Endothelial cell (in vitro differentiated cells): ENCODE results near the gene PTPRE. TPM values are rescaled to one million over a fixed set of nuclear protein-coding genes. Genes with fewer than 3 reads are reported as not detected.

Experiments used
- DNase-seq: peaks from one replicate; pipeline ENCODE4 v3.0.0; 2021; ENCODE audit warnings: low spot score
- H3K27ac Mint-ChIP-seq: one replicate; pipeline ENCODE4 v1.8.0; 2021; ENCODE audit warnings: mixed read lengths, inconsistent platforms; ENCODE audit not compliant: unreplicated experiment
- H3K27me3 Mint-ChIP-seq: one replicate; pipeline ENCODE4 v1.8.0; 2021; ENCODE audit warnings: mild to moderate bottlenecking, moderate library complexity, mixed read lengths, inconsistent platforms; ENCODE audit not compliant: unreplicated experiment
- H3K36me3 Mint-ChIP-seq: one replicate; pipeline ENCODE4 v1.8.0; 2021; ENCODE audit warnings: mild to moderate bottlenecking, low read depth, mixed read lengths, inconsistent platforms; ENCODE audit not compliant: unreplicated experiment
- H3K4me1 Mint-ChIP-seq: one replicate; pipeline ENCODE4 v1.8.0; 2021; ENCODE audit warnings: mild to moderate bottlenecking, mixed read lengths, inconsistent platforms; ENCODE audit not compliant: unreplicated experiment
- H3K4me3 Mint-ChIP-seq: one replicate; pipeline ENCODE4 v1.8.0; 2021; ENCODE audit warnings: mild to moderate bottlenecking, mixed read lengths, inconsistent platforms; ENCODE audit not compliant: unreplicated experiment
- H3K9me3 Mint-ChIP-seq: one replicate; pipeline ENCODE4 v1.8.0; 2021; ENCODE audit warnings: mixed read lengths, inconsistent platforms; ENCODE audit not compliant: unreplicated experiment
- CTCF ChIP-seq: fragments of 200-600 bp; sonication (generic); IDR thresholded peaks from one replicate; pipeline ENCODE4 v1.5.0; 2021; ENCODE audit warnings: antibody characterized with exemption; ENCODE audit not compliant: unreplicated experiment
- total RNA-seq: library from RNA; stranded (reverse); fragmentation: NEBNext Ultra II Directional; extraction: Animal tissue kit (Norgen Biotek cat#: 25700); gene quantifications from one replicate; pipeline ENCODE4 v1.2.1, GENCODE V29; 2021; ENCODE audit not compliant: unreplicated experiment

The PTPRE gene
- total RNA-seq, 1 donor from 2014 or later, result 117 TPM

GRCh38 chr10:127877116-127877515 is 29.8 kb upstream of the PTPRE start:
- no peak for TF ChIP-seq CTCF
- no peak for DNase-seq
- Mint-ChIP-seq H3K36me3 (peaks cover 2% of the 10 kb centered on the region), H3K4me1 (peaks cover 62% of the 10 kb centered on the region), H3K27ac (no peak overlapping the region), H3K9me3 (no peaks in the 10 kb centered on the region), H3K27me3 (peaks cover 5% of the 10 kb centered on the region), H3K4me3 (no peak overlapping the region)

GRCh38 chr10:127877699-127878098 is 29.2 kb upstream of the PTPRE start:
- Mint-ChIP-seq H3K27ac (no peak overlapping the region), H3K4me3 (no peak overlapping the region), H3K27me3 (peaks cover 6% of the 10 kb centered on the region), H3K36me3 (peaks cover 2% of the 10 kb centered on the region), H3K4me1 (peaks cover 65% of the 10 kb centered on the region), H3K9me3 (no peaks in the 10 kb centered on the region)
- DNase-seq, result no peak
- TF ChIP-seq CTCF, result no peak

GRCh38 chr10:127878475-127879055 is 28.3 kb upstream of the PTPRE start:
- Mint-ChIP-seq H3K4me3 (no peak overlapping the region), H3K9me3 (no peaks in the 10 kb centered on the region), H3K4me1 (peaks cover 66% of the 10 kb centered on the region), H3K36me3 (peaks cover 2% of the 10 kb centered on the region), H3K27ac (peak overlapping the region; percentile 92), H3K27me3 (peaks cover 9% of the 10 kb centered on the region)
- DNase-seq, result no peak
- no peak for TF ChIP-seq CTCF

- no peak overlapping the region for H3K4me3 Mint-ChIP-seq
- TF ChIP-seq CTCF, result no peak
- peaks cover 54% of the 10 kb centered on the region for H3K4me1 Mint-ChIP-seq
- peaks cover 9% of the 10 kb centered on the region for H3K27me3 Mint-ChIP-seq
- no peak for DNase-seq
- H3K36me3 Mint-ChIP-seq, result peaks cover 1% of the 10 kb centered on the region
- peak overlapping the region; percentile 92 for H3K27ac Mint-ChIP-seq
- H3K9me3 Mint-ChIP-seq, result no peaks in the 10 kb centered on the region
These were observed 26.3 kb upstream of the PTPRE start for GRCh38 chr10:127880557-127880956.

GRCh38 chr10:127881262-127881661 is 25.6 kb upstream of the PTPRE start:
- Mint-ChIP-seq H3K27ac (peak overlapping the region; percentile 84), H3K4me3 (no peak overlapping the region), H3K9me3 (no peaks in the 10 kb centered on the region), H3K36me3 (no peaks in the 10 kb centered on the region), H3K27me3 (peaks cover 9% of the 10 kb centered on the region), H3K4me1 (peaks cover 52% of the 10 kb centered on the region)
- no peak for DNase-seq
- TF ChIP-seq CTCF, result no peak
